Epithelial cell of prostate (primary cell): ENCODE data around the gene AGPAT4.
A peak's percentile ranks its signal among the peaks of the same experiment; 100 is the strongest.

Source experiments
- DNase-seq: peaks from one replicate; pipeline ENCODE4 v3.0.0-alpha.2; 2011; ENCODE audit warnings: low read depth, low spot score
- H3K27ac ChIP-seq: fragments of 450-650 bp; 2 replicates; pipeline ENCODE4 v1.5.1; 2017; ENCODE audit warnings: mild to moderate bottlenecking

AGPAT4 gene

DNA sequence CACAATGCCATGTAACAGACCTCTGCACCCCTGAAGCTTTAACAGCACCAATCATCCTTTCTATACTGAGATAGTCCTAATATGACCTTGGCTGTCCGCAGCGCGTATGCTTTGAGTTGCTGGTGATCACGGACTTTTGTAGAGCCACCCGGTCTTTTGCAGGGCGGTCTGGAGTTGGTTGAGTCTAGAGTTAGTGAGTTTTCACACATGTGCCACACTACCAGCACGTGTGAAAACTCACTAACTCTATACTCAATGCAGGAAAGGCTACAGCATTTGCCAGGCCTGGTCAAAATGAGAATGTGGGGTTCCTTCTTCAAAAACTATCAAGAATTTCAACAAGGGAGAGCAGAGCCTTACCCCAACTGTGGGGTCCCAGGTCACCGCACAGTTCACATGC, 14.6 kb downstream of the AGPAT4 start:
- H3K27ac ChIP-seq = no peak overlapping the region
- DNase-seq = no peak

DNA sequence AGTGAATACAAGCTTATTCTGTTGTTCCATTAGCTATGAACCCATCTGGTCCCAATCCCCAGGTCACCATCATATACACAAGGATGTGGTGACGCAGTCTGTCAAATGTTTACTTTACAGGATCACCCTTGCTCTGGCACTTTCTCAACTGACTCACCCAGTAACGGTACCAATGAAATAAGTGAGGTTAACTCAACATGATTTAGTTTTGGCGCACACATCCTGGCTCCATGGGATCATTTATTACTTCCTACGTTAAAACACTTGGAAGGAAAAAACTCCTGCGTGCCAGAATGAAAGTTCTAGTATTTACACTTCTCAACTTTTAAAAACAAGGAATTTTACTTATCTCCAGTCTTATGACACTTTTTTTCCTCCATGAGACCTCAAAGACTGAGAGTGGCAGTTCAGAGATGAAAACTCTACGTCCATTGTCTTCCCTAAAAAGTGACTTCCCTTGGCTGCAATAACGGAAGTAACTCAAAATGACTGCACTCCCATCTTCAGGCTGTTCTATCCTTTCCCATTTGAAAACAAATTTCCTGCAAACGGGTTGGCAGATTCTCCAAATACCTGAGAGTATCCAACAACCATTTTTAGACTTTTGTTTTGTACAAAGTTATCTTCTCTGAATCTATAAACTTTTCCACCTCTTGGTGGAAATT, 15.9 kb downstream of the AGPAT4 start:
- H3K27ac ChIP-seq = no peak overlapping the region
- DNase-seq = peak; percentile 36

DNA sequence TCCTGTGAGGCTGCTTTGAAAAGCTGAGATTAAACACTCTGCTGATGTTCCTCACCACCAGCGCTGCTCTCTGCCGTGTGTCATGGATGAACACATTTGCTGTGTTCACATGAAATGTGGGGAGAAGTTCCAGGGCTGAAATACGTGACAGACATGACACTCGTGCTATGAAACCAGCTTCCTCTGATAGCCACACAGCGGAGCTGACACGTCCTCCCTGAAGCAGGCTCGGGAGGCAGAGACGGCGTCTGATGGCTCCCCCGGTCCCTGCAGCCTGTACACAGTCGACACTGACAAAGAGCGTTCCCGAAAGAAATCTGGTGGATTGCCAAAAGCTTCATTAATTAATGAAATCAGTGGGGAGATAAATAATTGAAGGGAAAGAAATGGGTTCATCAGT, 17.5 kb downstream of the AGPAT4 start:
- no peak overlapping the region for H3K27ac ChIP-seq

DNA sequence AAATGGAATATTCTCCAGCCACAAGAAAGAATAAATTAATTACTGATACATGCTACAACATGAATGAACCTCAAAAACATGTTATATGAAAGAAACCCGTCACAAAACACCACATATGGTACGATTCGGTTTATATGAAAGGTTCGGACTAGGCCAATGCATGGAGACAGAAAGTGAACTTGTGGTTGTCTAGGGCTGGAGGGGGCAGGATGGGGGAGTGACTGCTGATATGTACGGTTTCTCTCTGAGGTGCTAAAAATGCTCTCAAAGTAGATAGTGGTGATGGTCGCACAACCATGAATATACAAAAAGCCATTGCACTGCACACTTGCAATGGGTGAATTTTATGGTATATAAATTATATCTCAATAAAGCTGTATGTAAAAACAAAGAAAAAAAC, 18.3 kb downstream of the AGPAT4 start:
- no peak overlapping the region for H3K27ac ChIP-seq

More for the DNA sequence above, 17.5 kb downstream of the AGPAT4 start:
- no peak for DNase-seq

DNA sequence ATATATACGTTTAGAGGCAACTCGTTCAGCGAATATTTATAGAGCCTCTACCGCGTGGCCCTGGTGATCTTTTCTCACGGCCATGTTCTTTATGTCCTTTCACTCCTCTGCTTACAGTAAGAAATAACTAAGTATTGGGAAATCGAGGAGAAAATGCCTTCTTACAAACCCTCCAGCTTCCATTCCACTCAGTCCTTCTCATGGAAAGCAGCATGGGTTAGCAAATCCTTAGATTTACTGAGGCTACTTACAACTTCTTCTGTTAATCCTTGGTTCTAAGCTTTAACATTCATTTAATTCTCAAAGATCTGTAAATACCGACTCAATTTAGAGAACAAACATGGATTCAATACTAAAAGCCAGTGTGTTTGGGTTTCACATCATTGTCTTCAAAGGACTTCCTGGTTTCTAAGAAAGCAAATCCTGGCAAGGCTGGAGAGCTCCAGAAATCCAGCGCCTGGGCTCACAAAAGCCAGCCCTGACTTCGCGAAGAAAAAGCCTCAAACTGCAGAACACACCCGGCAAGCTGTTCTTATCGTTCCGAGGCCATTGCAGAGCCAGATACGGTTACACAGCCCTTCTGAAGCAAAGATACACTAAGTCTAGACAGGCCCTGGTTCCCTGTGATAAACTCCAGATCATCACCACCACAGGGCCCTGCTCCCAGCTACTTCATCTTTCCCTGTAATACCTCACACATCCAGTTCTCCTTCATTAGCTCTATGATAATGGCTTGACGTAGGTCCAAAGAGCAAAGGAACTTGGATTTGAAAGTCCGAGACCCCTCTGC, 19.2 kb downstream of the AGPAT4 start:
- DNase-seq = no peak
- no peak overlapping the region for H3K27ac ChIP-seq

More for the DNA sequence above, 18.3 kb downstream of the AGPAT4 start:
- no peak for DNase-seq

DNA sequence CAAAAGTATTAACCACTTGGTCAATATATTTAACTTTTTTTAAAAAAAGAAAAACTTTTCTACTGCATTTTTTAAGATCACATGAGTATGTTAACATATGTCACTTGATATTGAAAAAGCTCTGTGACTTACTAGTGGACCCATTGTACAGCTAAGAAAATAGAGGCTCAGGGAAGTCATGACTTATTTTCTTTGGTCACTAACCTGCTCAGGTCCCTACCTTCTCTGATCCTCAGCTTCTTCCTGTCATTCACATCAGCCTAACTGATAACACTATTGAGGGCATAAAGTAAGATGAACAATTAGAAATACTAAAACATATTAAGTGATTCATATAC, 19.8 kb downstream of the AGPAT4 start:
- no peak for DNase-seq
- no peak overlapping the region for H3K27ac ChIP-seq

DNA sequence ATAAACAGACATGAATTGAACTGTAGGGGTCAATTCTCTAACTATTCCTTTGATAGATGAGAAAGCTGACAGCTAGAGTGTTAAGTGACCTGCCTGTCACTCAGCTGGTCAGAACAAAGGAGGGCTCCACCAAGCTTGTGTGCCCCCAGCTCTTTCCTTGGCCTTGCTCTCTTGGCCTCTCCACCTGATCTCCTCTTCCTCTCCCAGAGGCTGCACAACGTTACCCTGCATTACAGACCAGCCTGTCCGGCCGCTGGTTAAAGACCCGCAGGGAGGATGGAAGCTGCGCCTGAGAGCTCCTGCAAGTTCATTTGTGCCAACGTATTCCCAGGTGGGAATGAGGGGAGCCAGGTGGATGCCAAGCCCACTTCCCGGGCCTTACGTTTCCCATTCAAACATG, 22.5 kb downstream of the AGPAT4 start:
- DNase-seq = no peak
- no peak overlapping the region for H3K27ac ChIP-seq

DNA sequence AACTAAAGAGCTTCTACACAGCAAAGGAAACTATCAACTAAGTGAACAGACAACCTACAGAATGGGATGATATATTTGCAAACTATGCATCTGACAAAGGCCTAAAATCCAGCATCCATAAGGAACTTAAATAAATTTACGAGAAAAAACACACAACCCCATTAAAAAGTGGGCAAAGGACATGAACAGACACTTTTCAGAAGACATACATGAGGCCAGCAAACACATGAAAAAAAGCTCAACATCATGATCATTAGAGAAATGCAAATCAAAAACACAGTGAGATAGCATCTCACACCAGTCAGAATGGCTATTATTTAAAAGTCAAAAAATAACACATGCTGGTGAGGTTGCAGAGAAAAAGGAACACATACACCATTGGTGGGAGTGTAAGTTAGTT, 24.5 kb downstream of the AGPAT4 start:
- DNase-seq = no peak

DNA sequence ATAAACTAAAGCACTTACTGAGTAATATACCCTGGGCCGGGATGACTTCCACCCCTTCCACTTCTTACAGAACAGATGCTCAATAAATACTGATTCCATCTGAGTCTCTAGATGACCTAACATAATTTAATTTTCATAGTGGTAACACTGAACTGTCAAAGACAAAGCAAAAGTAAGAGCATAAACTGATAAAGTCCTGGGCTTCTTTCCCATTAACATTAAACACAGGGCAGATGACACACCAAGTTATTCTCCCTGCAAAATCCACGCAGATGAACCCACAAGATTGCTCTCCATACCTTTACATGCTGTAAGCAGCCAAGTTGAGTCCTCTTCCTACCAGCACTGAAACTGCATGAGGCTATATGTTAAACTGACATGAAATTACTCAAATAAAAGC, 27.1 kb downstream of the AGPAT4 start:
- DNase-seq = no peak
- H3K27ac ChIP-seq = no peak overlapping the region

More for the DNA sequence above, 24.5 kb downstream of the AGPAT4 start:
- H3K27ac ChIP-seq = no peak overlapping the region

DNA sequence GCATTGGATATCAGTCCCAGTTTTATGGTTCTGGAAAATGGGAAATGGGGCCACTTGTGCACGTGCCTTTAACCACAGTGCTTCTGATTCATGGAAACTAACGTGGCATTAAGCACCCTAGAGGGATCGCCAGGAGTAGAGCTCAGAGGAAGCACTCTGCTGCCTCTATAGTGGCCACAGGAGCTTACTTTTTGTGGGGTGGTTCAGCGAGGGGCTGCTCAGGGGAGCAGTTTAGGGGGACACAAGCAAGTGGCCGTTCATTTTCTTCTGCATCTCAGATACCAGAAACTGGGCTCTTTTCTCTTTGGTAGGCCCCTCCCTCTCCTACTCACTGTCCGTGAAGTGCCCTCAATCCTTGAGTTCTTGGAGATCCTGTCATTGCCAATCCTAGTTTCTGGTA, 28.5 kb downstream of the AGPAT4 start:
- DNase-seq = no peak
- H3K27ac ChIP-seq = no peak overlapping the region

DNA sequence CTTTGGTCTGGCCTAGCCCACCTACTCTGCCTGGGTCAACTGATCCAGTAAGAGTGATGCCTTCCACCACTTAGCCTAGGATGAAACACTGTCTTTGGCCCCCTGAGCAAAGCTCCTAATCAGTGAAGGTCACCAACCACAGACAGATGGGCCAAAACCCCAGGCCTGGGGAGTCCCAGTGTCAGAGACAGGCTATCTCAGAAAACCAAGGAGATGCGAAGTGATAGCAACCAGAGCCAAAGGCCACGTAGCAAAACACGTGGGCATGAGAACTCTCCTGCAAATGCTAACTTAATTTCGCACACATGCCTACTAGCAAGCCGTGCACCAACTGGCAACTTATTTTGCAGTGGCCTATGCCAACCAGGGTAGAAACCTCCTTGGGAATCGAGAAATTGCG, 29.1 kb downstream of the AGPAT4 start:
- no peak for DNase-seq
- no peak overlapping the region for H3K27ac ChIP-seq

DNA sequence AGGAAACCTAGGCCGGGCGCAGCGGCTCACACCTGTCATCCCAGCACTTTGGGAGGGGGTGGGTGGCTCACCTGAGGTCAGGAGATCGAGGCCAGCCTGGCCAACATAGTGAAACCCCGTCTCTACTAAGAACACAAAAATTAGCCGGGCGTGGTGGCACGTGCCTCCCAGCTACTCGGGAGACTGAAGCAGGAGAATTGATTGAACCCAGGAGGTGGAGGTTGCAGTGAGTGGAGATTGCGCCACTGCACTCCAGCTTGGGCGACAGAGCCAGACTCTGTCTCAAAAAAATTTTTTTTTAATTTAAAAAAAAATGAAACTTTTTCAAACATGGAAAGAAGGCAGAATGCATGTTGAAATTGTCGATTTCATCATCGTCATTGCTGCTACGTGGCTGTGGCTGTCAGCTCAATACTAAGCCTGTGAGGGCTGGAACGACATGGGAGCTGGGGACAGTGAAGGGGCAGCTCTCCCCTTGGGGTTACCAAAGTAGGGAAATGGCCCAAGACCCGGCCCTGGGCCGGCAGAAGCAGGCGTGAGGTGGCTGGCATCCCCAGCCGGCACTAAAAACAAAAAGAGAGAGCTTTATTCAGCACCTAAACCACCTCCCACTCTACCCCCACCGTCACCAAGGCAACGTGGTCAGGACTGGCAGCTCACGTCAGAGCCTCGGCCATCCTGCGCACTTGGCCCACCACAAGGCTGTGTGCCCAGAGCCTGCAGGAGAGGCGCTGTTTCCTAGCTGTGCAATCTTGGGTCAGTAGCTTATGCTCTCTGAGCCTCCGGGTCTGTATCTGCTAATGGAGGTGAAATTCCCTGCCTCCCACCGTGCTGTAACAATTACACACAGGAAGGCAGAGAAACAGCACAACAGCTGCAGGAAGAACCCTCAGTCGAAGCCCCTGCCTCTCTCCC, 30.8 kb downstream of the AGPAT4 start:
- H3K27ac ChIP-seq = no peak overlapping the region
- DNase-seq = no peak

DNA sequence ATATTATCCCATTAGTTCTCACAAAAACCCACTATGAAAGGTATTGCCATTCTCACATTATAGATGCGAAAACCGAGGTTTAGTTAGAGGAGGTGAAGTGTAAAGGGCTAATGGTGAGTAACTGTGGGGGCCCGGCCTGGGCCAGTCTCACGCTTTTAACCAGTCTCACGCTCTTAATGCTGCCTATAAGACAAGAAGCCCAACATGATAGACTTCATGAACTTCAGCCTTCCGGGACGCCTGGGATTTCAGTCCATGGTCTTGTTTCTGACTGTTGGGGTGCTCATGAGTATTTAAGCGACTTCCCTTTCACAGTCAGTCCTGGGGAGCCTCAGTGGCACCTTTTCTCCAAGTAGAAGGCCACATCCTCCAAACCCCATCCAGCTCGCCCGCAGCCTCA, 31.7 kb downstream of the AGPAT4 start:
- DNase-seq = no peak
- H3K27ac ChIP-seq = no peak overlapping the region

DNA sequence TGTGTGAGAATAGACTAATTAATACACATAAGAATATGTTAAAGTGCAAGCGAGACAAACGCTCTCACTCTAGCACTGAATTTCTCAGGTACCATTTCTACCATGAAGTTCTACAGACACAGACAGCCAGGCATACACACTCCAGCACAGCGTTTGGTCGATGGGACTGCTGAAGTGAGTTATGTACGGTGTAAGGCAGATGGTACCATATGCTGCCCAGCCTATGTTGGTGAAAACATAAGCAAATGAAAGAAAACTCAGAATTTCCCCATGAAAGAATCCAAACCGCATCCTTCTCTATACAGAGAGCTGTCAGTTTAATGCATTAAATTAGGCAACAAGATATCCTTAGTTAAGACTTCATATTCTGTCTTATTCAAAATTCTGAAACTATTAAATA, 34.9 kb downstream of the AGPAT4 start:
- H3K27ac ChIP-seq = no peak overlapping the region
- DNase-seq = no peak

DNA sequence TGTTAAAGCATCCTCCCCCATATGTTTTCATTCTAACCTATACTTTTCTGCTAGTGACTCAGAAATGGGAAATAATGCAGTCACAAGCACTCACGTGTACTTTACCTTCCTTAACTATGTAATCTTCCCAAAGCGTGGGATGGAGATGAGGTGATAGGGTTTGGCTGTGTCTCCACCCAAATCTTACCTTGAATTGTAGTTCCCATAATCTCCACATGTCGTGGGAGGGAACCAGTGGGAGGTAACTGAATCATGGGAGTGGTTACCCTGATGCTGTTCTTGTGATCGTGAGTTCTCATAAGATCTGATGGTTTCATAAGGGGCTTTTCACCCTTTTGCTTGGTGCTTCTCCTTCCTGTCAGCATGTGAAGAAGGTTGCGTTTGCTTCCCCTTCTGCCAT, 35.4 kb downstream of the AGPAT4 start:
- H3K27ac ChIP-seq = no peak overlapping the region
- DNase-seq = no peak

DNA sequence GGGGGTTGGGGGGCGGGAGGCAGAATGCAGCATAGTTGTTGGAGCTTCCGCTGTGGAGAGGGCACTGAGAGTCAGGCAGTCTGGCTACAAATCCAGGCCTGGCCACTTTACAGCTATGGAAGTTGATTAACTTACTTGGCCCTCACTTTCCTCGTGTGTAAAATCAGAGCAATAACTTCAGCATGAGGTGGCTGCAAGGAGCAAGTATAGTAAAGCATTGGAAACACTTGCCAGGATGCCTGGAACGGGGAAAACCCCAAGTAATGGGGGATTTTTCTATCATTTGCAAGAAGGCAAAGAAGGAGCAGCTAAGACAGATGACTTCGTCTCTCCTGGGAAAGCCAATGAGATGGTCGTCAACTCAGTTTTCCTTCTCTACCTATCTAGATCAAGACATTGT, 35.8 kb downstream of the AGPAT4 start:
- no peak for DNase-seq
- no peak overlapping the region for H3K27ac ChIP-seq

DNA sequence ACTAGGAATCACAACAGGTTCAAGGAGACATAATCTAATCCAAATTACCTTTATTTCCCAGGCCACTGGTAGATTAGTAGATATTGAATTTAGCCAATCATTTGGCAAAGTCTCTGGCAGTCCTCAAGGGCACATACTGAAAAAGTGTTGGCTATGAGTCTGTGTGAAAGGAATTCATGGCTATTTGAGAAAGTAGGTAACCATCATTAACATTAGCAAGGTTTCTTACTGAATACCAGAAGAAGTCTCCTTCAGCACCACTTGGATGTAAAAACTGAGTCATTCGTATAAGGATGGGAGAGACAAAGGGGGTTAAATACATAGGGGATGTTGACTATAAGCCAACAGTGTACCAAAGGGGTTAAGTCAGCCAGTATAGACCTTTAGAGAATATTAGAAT, 36.7 kb downstream of the AGPAT4 start:
- no peak for DNase-seq
- H3K27ac ChIP-seq = no peak overlapping the region

DNA sequence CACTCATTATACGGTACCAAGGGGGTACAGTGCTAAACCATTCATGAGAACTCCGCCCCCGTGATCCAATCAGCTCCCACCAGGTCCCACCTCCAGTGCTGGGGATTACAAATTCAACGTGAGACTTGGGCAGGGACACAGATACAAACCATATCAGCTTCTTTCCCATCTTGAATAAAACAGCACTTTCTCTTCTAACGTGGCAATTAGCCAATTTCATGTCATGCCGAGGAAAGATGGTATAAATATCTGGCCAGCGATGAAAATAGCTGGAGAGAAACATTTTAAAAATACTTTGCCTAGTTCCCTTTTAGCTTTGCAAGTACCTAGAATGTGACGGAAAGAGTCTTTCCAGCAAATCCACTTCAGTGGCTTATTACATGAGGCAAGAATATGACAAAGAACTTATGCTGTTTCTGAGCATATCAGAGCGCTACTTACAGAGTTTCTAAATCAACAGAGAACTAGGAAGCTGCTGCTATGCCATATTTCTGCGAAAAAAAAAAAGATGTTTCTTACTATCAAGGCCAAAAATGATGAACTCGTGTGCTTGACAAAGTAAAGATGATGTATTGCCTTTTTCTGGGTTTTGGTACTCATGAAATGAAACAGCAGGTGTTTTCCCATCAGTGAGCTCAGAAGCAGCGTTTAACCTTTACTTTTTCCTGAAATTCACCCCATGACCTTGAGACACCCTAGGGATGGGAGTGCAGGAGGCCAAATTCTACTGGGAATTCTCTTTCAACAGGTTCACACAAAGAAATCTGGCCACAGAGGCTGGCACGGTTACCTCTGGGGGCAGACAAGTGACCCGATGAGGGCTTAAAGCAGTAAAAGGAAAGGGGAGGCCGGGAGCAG, 37.9 kb downstream of the AGPAT4 start:
- no peak overlapping the region for H3K27ac ChIP-seq
- DNase-seq = no peak

DNA sequence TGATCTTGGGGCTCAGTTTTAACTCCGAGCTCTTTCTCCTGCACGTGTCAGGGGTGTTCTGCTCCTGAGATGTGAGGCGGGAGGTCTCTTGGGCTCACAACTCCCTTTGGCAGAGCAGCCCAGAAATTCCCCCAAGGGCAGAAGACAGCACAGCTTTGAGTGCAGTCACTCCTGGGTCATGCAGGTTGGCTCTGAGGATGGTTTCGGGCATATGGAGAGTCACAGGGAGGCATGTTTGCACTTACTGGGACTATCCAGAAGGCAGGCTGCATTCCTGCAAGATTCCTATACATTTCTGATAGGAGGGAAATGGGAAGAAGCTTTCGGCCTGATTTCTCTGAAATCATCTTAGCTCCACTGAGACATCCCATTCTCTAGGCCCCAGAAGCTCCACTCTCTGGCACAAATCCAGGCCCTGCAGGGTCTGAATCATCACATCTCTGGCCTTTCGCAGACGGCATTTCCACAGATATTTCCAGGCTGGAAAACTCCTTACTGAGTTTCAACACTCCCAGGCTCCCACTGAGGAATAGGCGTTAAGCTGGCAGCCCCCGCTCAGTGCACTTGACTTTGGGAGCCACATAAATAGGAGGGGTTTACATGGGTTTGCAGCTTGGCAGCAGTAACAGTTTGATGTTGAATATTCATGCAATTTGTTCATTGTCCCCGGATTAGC, 39.7 kb downstream of the AGPAT4 start:
- H3K27ac ChIP-seq = no peak overlapping the region
- no peak for DNase-seq

DNA sequence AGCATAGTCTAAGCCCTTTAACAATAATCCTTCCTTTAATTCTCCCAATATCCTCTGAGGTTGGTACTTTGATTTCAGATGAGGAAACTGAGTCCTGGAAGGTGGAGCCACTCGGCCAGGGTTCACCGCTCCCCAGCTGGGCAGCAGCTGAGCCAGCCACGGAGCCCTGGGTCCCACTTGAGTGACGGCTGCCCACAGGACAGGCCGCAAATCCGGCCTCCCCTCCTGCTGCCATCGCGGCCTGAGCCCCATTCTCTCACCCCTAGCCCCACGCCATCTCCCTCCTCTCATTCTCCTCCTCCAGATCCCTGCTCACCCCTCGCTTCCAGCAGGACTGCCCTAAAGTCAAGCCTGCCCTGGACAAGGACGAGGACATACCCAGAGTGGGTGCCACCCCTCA, 41.4 kb downstream of the AGPAT4 start:
- no peak for DNase-seq
- no peak overlapping the region for H3K27ac ChIP-seq
